HG02623 (cell line): Measurements from ENCODE around the gene MYO1E.

ENCODE experiments used
- ATAC-seq: cut with Tn5 transposase; IDR thresholded peaks from one replicate; pipeline ENCODE4 v1.9.1; 2021; ENCODE audit warnings: moderate library complexity; ENCODE audit not compliant: unreplicated experiment

MYO1E gene

DNA sequence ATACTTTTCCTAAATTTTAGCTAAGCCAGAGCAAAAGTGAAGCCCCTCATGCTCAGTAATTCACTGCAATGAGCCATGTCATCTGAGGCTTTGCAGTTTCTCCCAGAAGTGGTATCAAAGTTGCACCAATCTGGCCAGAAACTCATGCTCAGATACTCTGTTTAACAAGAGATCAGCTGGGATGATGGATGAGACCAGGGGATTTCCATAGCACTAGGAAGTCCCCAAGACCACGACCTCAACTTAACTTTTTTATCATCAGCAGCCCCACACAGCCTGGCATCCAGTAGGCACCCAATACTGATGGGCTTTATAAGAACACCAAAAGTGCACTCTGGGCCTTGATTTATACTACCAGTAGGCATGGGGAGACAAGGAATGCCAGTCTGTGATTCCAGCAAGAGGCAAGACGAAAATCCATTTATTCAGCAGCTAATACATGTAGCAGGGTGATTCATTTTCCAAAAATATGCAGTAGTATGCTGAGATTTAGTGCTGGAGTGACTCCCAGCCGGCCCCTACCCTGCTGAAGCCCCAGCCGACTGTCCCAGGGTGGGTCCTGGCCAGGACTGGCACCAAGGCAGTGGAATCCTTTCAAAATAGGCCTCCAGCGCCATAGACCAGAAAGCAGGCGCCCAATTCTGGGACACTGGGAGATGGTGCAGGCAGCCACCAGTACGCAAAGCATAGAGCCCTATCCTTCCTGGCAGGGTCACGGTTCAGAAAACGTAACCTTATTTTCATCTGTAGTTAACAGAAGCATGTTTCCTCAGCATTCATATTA is 166.6 kb downstream of the MYO1E start:
- ATAC-seq: no peak

DNA sequence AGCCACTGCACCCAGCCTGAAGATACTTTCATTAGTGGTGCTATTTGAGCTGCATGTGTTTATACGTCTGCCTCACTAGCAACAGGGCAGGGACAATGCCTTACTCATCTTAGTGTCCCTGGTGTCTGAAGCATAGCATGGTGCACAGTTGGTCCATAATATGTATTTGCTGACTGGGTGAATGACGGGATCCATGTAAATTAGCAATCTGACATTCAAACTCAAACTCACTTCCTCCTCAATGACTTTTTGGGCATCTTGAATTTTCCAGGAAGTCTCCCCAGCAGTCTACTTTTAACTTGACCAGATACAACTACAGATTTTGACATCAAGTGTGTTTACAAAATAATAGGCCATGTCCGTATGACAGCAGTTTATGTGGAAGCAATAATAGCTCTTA is 169.0 kb downstream of the MYO1E start:
- no peak for ATAC-seq

DNA sequence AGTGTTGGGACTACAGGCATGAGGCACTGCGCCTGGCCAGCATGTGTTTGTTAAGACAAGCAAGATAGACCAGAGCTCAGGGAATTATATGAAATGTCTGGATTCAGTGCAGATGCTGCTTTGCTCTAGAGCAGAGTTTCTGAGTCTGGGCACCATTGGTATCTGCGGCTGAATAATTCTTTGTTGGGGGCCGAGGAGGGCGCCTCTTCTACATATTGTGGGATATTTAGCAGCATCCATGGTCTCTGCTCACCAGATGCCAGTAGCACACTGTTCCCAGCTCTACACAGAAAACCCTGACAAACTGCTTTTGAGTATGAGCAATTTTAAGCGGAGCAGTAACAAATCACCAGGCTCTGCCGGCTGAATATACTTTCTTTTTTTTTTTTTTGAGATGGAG is 169.7 kb downstream of the MYO1E start:
- ATAC-seq: no peak

DNA sequence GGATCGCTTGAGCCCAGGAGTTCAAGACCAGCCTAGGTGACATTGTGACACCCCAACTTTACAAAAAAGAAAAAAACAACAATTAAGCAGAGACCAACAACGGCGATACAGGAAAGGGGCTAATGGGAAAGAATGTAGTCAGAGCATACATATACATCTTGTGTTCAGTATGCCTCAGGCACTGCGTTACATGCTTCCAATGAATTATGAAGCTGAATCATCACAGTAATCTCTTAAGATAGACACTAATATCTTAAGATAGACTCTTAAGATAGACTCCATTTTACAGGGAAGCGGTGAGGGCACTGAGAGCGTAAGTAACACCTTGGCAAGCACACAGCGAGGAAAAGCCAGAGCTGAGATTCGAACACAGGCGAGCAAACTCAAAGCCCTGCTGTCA is 172.1 kb downstream of the MYO1E start:
- ATAC-seq: no peak

DNA sequence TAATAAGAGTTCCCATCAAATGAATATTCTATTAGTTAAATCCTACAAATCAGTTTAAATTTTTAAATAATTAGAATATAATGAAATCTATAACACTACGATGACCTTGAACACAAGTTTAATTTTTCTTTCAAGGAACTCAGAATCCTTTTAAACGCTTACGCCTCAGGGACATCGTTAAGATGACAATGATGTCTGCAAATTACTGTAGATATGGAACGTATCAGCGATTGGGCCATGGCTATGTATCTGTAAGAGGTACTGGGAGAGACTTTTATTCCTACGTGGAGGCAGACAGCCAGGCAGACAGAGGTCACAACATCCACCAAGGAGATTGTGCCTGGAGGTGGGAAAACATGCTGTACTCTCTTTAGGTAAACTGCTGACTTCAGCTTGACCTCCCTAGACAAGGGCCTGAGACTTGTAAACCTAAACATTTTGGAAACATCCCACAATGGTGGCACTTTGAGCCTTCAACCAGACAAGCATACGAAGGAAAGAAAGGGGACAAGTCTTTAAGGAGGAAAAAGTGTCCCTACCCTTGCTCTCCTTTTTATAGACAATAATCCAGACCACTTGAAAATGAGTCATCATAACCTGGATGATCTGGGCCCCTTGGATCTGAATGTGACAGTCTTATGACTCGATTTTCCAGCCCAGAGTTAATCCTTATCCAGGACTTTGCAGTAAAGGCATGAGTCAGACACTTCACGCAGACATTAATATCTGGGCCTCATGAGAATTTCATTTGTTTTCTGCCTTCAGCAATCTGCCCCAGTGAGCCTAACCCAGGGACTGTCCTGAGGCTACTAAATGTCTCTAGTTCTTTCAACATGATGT is 172.8 kb downstream of the MYO1E start:
- ATAC-seq: no peak

DNA sequence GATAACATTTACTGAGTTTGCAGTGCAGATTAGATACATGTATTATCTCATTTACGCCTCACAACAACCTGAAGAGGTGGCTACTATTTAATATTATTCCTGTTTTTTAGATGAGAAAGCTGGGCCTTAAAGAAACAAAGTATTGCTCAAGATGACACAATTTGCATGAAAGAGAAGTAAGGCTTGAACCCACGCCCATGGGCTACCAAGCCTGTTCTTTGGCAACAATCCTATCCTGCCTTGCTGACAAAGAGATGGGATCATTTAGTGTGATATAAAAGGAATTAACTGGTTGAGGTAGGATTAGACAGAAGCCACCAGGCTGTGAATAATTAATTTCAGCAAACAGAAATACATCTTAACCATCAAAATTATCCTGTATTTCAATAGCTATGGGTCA is 175.2 kb downstream of the MYO1E start:
- no peak for ATAC-seq

DNA sequence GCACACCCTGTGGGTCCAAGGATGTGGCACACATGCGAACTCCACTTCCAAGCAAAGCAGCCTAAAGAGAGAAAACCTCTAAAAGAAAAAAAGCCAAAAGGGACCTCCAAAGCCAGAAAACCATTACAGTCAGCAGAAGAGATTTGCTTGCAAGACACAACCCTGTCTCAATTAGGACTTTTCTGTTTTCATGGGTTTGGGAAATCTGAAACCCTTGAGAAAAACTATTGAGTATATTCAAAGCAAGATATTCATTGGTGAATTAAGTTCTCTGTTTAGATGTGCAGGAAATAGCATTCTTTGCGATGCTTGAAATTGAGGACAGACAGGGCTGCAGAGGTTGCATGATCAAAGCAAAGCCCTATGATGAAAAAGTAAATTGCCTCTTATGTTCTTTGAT is 176.3 kb downstream of the MYO1E start:
- ATAC-seq: no peak

DNA sequence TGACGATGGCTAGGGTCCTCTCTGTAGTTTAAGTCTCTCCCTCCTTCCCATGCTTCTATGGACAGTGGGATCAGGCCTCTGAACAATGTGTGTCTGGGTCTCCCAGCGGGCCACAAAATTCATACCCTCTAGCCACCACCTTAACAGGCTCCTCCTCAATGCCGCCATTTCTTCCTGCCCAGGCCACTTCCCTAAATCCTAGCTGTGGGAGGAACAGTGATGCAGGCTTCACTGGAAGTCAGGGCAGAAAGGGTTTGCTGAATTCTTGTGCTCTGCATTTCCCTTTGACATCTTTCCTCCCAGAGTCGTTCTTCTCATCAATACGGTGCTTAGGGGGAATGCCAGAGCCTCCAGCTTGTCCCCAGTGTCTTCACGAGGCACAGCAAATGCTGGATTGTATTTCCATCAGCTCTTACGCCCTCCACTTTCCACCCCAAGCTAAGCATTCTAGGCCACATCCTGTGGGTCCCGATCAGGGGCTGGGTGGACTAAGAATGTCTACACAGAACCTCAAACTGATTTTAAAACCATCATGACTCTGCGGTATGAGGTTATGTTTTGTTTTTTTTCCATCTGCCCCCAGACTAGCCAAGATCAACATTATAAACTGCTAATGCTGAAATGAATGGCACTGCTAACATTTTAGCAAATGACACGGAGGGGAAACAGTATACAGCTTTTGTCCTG is 177.9 kb downstream of the MYO1E start:
- ATAC-seq: no peak

DNA sequence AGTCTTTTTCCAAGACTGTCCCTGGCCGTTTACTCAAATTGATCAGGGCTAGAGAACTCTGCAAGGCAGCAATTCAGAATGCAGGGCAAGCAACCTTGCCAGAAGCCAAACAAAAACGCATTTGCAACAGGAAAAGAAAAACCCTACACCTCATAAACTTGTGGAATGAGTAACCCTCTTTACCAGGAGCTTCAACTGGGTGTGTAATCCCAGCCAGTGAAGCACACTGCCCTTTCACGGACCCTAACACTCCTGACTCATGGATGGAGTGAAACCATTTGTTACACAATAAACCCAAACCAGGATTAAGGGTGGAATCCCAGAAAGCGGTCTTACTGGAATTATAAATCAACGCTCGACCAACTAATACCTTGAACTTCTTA is 180.8 kb downstream of the MYO1E start:
- no peak for ATAC-seq

DNA sequence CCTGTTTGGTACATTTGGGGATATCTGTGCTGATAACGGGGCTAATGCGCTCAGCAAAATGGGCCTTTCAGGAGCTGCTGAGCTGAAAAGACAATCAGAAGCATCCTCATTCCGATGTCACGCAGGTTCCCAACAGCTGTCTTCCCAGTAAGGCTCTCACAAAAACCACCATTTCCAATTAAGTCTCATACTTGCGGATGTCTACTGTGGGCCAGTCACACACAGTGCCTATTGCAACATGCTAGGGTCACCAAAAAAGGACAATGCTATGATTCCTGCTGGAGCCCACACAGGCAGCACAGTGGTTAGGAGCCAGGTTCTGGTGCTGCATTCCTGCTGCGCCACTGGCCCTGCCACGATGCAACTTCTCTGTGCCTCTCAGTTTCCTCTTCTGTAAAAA is 182.4 kb downstream of the MYO1E start:
- no peak for ATAC-seq

DNA sequence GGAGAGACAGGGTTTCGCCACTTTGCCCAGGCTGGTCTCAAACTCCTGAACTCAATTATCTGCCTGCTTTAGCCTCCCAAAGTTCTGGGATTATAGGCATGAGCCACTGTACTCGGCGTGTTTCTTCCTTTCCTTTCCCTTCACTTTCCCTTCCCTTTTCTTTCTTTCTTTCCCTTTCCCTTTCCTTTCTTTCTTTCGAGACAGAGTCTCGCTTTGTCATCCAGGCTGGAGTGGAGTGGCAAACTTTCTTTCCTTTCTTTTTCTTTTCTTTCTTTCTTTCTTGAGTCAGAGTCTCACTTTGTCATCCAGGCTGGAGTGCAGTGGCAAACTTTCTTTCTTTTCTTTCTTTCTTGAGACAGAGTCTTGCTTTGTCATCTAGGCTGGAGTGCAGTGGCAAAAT is 183.4 kb downstream of the MYO1E start:
- ATAC-seq: no peak

DNA sequence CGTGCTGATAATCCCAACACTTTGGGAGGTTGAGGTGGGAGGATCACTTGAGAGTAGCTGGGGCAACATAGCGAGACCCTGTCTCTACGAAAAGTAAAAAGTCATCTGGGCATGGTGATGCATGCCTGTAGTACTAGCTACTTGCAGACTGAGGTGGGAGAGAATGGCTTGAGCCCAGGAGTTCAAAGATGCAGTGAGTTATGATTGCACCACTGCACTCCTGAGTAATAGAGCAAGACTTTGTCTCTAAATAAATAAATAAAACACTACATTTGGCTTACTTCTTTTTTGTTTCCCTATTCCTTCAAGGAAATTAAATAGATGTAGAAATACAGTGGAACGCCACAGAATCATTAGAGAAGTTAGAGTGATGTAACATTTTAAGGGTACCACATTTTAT is 186.2 kb downstream of the MYO1E start:
- ATAC-seq: no peak

DNA sequence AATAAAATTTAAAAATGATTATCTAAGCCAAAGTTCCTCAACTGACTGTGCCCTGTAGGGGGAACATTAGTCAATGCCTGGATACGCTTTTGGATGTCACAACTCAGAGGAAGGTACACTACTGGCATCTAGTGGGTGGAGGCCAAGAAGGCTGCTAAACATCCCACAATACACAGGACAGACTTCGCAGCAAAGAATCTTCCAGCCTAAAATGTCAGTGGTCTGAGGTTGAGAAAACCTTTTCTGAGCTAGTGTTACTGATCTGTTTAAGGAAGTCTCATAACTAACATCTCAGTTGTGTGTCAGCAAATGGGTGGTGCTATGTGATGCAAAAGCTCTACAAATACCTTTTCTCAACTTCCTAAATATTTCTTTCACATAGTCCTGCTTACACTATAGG is 186.9 kb downstream of the MYO1E start:
- ATAC-seq: no peak

DNA sequence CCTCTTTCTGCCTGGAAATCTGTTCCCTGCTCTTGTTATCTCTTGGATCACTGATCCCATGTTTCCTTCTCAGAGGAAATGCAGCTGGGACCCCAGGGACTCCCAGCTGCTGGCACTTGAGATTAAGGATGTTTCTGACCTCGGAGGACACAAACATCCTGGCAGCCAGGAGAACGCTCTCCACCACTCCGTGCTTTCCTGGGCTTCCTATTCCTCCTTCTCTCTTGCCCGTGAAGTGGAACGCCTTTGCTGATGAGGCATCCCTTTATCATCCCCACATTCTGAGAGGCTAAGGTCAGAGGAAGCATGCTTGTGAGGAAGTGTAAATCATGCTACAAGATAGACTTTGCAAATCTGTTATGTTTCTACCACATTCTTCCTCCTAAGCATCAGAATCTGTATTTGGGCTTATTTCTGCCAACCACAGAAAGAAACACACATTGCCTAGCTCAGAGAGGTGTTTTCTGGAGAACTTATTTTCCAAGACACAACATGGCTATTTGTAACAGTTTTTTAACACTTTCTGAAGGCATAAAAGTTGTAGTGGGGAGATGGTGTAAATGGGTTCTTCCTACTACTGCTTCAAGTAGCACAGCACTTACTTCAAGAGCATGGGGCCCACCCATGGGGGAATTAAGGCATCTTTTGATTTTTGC is 191.6 kb downstream of the MYO1E start:
- ATAC-seq: no peak

DNA sequence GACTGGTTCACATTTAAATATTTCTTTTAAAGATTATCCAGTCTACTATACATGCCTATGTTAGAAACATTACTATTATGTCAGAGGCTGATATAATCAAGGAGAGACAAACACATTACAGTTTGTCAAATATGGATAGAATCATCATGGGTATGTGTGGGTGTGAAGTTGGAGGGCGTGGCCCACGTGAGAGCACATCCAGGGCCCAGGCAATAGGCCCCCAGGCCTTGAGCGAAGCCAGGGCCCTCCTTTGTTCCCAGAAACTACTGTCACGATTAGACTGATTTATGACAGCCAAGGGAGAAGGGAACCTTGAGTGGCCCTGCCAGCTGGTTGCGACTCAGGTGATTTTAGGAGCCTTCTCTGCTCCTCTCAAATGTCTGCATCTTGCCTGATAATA is 193.0 kb downstream of the MYO1E start:
- no peak for ATAC-seq

DNA sequence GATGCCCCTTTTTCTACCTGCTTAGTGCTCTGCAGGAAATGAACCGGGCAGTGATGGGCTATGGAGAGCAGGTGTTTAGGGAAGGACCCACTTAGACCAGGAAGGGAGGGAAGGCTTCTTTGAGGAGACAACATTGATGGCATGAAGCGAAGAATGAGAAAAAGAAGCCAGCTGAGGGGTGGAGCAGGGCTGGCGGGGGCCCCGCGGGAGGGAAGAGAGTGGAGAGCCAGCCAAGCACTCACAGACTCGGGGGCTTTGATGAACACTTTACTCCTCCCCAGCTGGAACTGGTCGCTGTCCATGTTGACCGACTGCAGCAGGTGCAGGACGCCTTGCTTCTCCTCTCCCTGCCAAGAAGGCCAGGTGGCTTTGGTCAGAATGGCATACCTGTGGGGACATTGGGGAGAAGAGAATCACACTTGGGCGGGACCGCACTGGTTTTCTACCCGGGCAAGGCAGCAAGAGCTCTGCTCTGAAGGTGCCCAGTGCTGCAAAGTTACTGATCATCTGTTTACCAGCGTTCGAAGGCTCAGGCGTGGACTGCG is 194.4 kb downstream of the MYO1E start:
- ATAC-seq: no peak

DNA sequence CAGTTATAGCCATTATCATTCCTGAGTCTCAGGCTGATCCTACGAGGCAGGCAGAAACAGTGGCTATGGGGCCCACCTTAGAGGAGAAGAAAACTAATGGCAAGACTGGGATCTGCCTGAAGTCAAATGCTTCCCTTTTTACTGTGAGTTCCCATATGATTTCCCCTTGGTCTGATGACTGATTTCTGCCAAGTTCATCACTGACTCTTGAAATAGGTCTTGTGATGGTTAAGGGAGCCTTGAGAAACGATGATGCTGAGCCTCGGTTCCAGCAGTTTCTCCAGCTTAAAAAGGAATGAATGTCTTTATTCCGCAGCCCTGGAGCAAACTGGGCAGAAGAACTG is 195.4 kb downstream of the MYO1E start:
- ATAC-seq: no peak

DNA sequence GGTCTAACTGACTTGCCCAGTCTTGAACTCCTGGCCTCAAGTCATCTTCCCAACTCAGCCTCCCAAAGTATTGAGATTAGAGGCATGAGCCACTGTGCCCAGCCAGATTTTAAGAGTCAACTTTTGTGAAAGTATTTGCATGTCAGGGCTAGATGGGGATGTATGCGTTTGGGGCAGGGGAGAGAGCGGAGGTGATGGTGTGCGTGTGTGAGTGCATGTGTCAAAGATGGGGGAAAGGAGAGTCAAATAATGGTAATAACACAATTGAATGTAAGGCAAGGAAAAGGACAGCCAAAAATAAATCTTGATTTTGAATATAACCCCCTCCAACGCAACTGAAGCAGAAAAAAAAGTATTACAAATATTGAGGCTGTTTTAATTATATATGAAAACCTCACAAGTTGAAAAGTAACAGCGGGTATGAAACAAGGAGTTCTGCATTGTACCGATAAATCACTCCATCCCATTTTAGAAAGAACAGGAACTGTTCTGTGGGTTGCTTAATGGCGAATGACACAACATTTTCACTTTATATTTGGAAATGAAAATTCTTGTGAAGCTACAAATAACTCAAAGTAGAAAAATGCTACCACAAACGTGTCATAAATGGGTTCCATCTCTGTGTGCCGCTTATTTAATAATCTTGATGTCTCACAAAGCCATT is 195.9 kb downstream of the MYO1E start:
- no peak for ATAC-seq

DNA sequence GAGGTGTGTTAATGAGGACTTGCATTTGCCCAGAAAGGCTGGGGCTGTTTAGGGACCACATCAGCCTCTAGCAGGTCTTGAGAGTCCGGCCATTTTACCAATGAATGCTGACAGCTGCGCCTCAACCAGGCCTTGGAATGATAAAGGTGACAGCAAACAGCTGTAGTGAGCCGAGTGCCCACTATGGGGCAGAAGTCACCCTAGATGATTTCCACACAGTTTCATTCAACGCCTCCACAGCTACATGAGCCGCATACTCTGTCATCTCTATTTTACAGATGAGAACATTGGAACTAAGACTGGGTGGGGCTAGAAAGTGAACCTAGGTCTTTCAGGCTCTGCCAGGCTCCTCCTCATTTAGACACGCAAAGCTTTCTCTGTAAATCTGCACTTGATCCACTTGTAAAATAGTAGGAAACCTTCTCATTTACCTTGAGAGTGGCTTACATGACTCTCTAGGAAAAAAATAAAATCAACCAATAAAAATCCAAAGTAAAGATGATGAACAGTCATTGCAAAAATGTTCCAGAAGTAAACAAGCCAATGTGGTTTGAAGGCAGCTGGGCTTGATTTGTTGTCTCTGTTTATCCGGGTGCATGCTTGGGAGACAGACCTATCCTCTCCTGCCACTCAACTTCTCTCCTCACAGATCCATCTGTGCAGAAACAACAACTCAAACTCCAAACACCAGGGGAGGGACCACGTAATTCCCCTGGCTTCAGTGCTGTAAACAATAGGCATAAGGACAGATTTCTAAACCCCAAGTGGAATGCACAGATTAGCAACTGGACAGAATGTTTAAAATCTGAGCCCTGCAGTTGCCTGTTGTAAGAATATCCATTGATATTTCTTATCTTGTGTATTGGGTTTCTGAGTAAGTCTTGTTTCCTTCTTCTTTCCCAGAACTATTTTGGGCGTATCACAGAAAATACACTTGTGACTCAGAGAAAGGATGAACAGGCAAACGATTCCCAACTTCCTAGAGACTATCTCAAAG is 197.5 kb downstream of the MYO1E start:
- no peak for ATAC-seq
